Psoas muscle (tissue), 8 donors: ENCODE measurements around the gene KCNK7. TPM values are rescaled to one million over a fixed set of nuclear protein-coding genes. Genes with fewer than 3 reads are reported as not detected.

Experiments
- ATAC-seq, 4 donors: fragments of 200-7000 bp; cut with Tn5 transposase; one replicate each; pipeline ENCODE4 v1.9.1; 2020; ENCODE audit warnings: moderate library complexity in 3 of 4, mild to moderate bottlenecking in 2 of 4
- DNase-seq, 2 donors: peaks; one replicate each; pipeline ENCODE4 v3.0.0-alpha.2; 2020
- H3K27ac ChIP-seq: fragments of 200-600 bp; one replicate; pipeline ENCODE4 v1.8.0; 2022
- H3K27me3 ChIP-seq, 3 donors: fragments of 200-600 bp in 1 of 3; one replicate each; pipeline versions ENCODE4 v1.6.1 to v1.8.0; 2013 to 2022; ENCODE audit warnings: low read length in 2 of 3, mild to moderate bottlenecking in 2 of 3, moderate library complexity in 1 of 3; ENCODE audit not compliant: insufficient read depth in 3 of 3
- H3K36me3 ChIP-seq, 2 donors: fragments of 200-600 bp in 1 of 2; one replicate each; pipeline versions ENCODE4 v1.6.1 to v1.8.0; 2013 to 2022; ENCODE audit warnings: low read depth in 1 of 2, mild to moderate bottlenecking in 1 of 2, moderate library complexity in 1 of 2; ENCODE audit not compliant: insufficient read depth in 1 of 2
- H3K4me1 ChIP-seq: fragments of 200-600 bp; one replicate; pipeline ENCODE4 v1.8.0; 2022
- H3K4me3 ChIP-seq: fragments of 200-600 bp; one replicate; pipeline ENCODE4 v1.8.0; 2022; ENCODE audit warnings: mild to moderate bottlenecking
- H3K9me3 ChIP-seq: fragments of 200-600 bp; one replicate; pipeline ENCODE4 v1.8.0; 2022
- CTCF ChIP-seq: fragments of 200-600 bp; IDR thresholded peaks from one replicate; pipeline ENCODE4 v1.8.0; 2022; ENCODE audit warnings: antibody characterized with exemption
- WGBS, 3 donors: extraction: QIAGEN DNeasy Blood & Tissue Kit; methylation state at CpG; one replicate each; pipeline versions ENCODE4 v1.1.6 to v1.1.7; 2013; 5-methylcytosine and 5-hydroxymethylcytosine counted together
- intact Hi-C, 2 donors: fragments of 100-400 bp; cut with DNase I; formaldehyde crosslinking; loops; one replicate each; pipeline versions ENCODE4 v1.11.0 to v1.14.2; 2022
- polyA plus RNA-seq, 3 donors: library from polyadenylated mRNA; stranded (reverse); fragments of 200-250 nt; gene quantifications; one replicate each; pipeline ENCODE4 v1.2.3, GENCODE V29; 2013
- total RNA-seq, 4 donors: library from RNA; stranded (reverse); fragmentation: NEBNext Ultra II Directional in 2 of 4; extraction: Animal tissue kit (Norgen Biotek cat#: 25700) in 2 of 4; gene quantifications; one replicate each; pipeline versions ENCODE4 v1.2.1 to v1.2.4, GENCODE V29; 2021 to 2023
- donor health status: healthy with polysubstance abuse.
- donor health status: DM: no; HTN: no; CAD: no; lungs with moderate emphysema.
- donor health status: Bipolar disorder and iron deficiency.
- donor health status: healthy.
- donor health status: DM: yes; HTN: yes; CAD: no.
- donor health status: DM: no; HTN: no; CAD: no.
- donor health status: DM: no; HTN: no; CAD: no.
- donor health status: DM: yes; HTN: yes; CAD: no.

KCNK7 gene
- total and polyA plus RNA-seq, 7 donors = 0.19 to 1.4 (median 0.41) TPM; not detected in 1

GRCh38 chr11:65634440-65634839 lies 38.8 kb upstream of the KCNK7 start:
- H3K4me1 ChIP-seq = peaks cover 8% of the 10 kb centered on the region
- no peak overlapping the region for H3K27ac ChIP-seq
- no peaks in the 10 kb centered on the region for H3K9me3 ChIP-seq
- no peak for ATAC-seq
- intact Hi-C loops = no loop called here
- H3K36me3 ChIP-seq = peaks cover 15 to 75% of the 10 kb centered on the region in 2 donors
- 87 to 91% (median 90%) methylated on average over 11 of the region's 11 CpGs for WGBS, 3 donors
- no peak for TF ChIP-seq CTCF
- no peak overlapping the region for H3K4me3 ChIP-seq
- H3K27me3 ChIP-seq = no peaks in the 10 kb centered on the region
- no peak for DNase-seq

GRCh38 chr11:65634109-65634436 lies 38.5 kb upstream of the KCNK7 start:
- DNase-seq (no peak), ATAC-seq (no peak)
- WGBS, 3 donors = 85 to 95% (median 91%) methylated on average over 14 of the region's 14 CpGs
- H3K27me3 ChIP-seq = no peaks in the 10 kb centered on the region
- H3K4me1 ChIP-seq = peaks cover 8% of the 10 kb centered on the region
- no peak for TF ChIP-seq CTCF
- intact Hi-C loops = no loop called here
- H3K9me3 ChIP-seq = no peaks in the 10 kb centered on the region
- no peak overlapping the region for H3K27ac ChIP-seq
- peaks cover 15 to 79% of the 10 kb centered on the region in 2 donors for H3K36me3 ChIP-seq
- no peak overlapping the region for H3K4me3 ChIP-seq

- DNase-seq = no peak
- Histone ChIP-seq H3K27ac (no peak overlapping the region), H3K27me3 (no peaks in the 10 kb centered on the region), H3K9me3 (no peaks in the 10 kb centered on the region), H3K4me3 (no peak overlapping the region), H3K36me3 (peaks cover 15 to 84% of the 10 kb centered on the region in 2 donors), H3K4me1 (peaks cover 8% of the 10 kb centered on the region)
- no peak for ATAC-seq
- intact Hi-C loops = loop anchor here in 1 of 2 donors (2.0 kb wide), 1 partner anchor 129 kb away; no protein-coding TSS in a partner anchor
- WGBS, 3 donors = 85 to 88% (median 87%) methylated on average over 20 of the region's 20 CpGs
- TF ChIP-seq CTCF = no peak
Observed at GRCh38 chr11:65633390-65634108, 37.9 kb upstream of the KCNK7 start.

- no peak overlapping the region for H3K27ac ChIP-seq
- no peaks in the 10 kb centered on the region for H3K4me1 ChIP-seq
- H3K4me3 ChIP-seq = no peak overlapping the region
- intact Hi-C loops = no loop called here
- ATAC-seq = no peak
- peaks cover 11 to 97% of the 10 kb centered on the region in 2 donors for H3K36me3 ChIP-seq
- no peaks in the 10 kb centered on the region for H3K9me3 ChIP-seq
- DNase-seq = no peak
- no peaks in the 10 kb centered on the region for H3K27me3 ChIP-seq
- no peak for TF ChIP-seq CTCF
- WGBS, 3 donors = 75 to 87% (median 80%) methylated on average over 11 of the region's 11 CpGs
Observed at GRCh38 chr11:65630215-65630614, 34.6 kb upstream of the KCNK7 start.

- Histone ChIP-seq H3K36me3 (peaks cover 9 to 97% of the 10 kb centered on the region in 2 donors), H3K9me3 (no peaks in the 10 kb centered on the region)
- no peak for ATAC-seq
Observed at GRCh38 chr11:65629579-65629978, 34.0 kb upstream of the KCNK7 start.

More at GRCh38 chr11:65629579-65629978, 34.0 kb upstream of the KCNK7 start:
- no peaks in the 10 kb centered on the region for H3K4me1 ChIP-seq
- no peak overlapping the region for H3K27ac ChIP-seq
- no peak overlapping the region for H3K4me3 ChIP-seq
- WGBS, 3 donors = 92 to 96% (median 96%) methylated on average over 12 to 14 of the region's 14 CpGs
- intact Hi-C loops = loop anchor here in 1 of 2 donors (5.0 kb wide), 1 partner anchor 188 kb away; no protein-coding TSS in a partner anchor
- DNase-seq = no peak
- TF ChIP-seq CTCF = no peak
- no peaks in the 10 kb centered on the region for H3K27me3 ChIP-seq
